ENCODE data around the gene FOSL2. TPM values are rescaled to one million over a fixed set of nuclear protein-coding genes. Genes with fewer than 3 reads are reported as not detected.

FOSL2 gene
- total RNA-seq, 1 donor from 2014 or later, result 6.2 TPM

DNA sequence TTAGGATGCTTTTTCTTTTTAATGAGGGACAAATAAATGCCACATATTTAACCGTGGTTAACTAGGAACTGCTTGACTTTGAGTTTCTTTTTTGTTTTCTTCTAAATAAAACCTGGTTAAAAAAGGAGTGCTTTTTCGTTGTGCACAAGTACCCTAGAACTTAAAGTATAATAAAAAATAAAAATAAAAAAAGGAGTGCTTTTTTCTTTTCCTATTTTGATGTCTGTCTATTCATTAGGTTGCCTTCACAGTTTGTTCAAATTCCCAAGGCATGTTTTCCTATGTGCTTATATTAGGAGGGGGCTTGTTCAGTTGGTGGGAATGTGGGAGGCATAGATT is 4.4 kb downstream of the FOSL2 start:
- no peak for DNase-seq

DNA sequence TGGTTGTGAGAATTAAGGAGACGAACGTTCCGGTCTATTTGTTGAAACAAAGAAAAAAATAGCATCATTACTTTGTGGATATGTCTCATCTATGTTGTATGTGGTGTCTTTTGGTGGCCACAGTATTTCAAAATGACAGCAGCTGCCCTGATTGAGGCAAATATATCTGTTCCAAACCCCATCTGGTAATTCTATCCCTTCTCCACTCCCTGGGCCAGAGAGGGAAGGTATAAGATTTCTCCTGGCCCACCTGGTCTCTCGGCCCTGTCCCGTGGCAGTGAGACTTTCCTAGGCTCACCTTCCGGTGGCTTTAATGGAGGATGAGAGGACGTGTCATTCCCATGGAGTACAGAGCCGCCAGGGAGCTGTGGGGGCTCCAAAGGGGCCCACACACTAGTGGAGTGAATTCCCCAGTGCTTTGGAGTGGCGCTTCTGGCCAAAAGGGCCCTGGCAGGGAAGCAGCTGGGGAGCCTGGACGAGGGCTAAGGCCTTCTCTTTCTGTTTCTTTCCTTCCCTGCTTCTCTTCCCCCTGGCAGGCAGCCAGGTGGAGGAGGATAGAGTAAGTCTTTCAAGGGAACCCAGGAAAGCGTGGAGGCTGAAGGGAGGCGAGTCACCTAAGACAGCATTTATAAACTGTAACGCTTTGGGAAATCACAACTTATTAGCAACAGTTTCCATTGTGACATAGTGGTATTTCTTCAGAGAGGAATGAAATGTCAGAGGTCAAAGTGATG is 5.6 kb downstream of the FOSL2 start:
- DNase-seq, result no peak

DNA sequence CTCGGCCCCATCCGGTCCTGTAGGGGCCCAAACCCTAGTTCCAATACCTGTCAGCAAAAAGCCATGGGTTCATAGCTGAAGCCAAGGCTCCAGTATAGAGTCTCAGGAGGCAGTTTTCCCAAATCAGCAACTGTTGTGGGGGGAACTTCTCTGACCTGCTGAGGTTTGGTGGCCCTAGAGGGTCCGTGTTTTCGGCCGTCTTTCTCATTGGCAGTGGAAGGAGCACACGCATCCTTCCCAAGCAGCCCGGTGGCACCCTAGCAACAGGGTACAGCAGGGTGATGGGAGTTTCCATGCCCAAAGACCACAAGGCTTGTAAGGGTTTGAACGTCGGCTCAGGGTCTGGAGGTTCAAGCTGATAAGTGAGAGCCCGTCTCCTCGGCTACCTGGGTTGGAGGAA is 6.6 kb downstream of the FOSL2 start:
- DNase-seq, result no peak

DNA sequence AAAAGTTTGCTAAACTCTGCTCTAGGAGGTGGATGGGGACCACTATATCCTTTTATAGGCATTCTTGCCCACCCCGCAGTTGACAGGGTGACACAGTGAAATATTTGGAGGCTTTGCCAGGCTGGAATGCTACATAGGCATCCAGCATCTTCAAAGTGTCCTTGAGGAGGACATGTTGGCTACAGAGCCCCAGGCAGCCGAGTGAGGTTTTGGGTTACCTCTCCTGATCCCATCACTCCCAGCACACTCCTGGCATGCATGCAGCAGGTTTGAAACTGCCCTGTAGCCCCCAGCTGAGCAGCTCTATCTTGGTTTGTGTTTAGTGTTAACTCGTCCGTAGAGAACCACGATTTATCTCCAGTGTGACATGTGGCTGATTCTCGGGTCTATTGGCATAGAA is 7.3 kb downstream of the FOSL2 start:
- DNase-seq, result no peak

DNA sequence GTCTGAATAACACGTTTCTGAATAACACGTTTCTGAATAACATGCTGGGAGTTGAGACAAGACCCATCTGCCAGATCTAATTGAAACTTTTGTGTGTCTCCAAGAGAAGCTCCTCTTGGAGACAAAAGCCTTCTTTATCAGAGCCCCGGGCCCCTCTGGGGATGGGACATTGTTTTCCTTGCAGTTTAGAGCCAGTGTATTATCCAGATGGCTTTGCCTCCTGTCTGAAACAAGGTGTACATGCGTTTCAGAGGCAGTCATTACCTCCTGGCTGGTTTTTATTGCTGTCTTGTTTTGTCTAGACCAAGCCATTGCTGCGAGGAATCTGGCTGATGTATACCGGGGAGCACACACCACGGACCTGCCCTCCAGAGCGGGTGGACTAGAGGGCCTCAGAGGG is 7.8 kb downstream of the FOSL2 start:
- DNase-seq, result no peak

DNA sequence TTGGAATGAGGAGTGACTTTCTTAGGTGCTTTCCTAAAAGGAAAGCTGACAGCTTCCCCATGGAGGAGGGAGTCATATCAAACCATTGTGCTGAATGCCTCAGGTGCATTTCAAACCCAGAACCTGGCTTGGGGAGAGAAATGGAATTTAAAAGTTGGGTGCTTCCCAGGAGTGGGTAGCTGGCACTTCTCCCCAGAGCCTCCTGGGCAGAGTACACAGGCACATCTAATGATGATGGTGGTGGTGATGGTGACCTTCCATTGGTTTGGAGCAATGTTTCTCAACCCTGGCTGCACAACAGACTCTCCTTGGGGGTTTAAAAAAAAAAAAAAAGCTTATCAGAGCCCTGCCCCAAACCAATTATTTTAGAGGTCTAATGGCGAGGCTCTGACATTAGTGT is 8.3 kb downstream of the FOSL2 start:
- no peak for DNase-seq

DNA sequence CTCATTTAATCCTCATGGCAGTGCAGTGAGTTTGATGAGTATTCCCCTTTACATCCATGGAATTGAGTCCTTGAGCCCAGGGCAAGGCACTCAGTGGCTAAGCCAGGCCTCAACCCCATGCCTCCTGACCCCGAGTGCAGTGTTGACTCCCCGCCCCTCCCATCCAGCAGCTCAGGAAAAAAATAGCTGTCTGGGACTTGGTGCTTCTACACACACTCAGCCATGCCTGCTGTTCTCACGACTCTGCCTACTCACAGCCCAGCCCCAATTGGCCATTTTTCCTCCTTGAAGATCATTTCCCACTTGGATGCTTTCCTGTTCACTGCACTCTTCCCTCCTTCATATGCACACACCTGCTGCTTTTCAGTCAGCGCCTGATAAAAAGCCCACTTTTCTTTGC is 8.8 kb downstream of the FOSL2 start:
- DNase-seq, result no peak

DNA sequence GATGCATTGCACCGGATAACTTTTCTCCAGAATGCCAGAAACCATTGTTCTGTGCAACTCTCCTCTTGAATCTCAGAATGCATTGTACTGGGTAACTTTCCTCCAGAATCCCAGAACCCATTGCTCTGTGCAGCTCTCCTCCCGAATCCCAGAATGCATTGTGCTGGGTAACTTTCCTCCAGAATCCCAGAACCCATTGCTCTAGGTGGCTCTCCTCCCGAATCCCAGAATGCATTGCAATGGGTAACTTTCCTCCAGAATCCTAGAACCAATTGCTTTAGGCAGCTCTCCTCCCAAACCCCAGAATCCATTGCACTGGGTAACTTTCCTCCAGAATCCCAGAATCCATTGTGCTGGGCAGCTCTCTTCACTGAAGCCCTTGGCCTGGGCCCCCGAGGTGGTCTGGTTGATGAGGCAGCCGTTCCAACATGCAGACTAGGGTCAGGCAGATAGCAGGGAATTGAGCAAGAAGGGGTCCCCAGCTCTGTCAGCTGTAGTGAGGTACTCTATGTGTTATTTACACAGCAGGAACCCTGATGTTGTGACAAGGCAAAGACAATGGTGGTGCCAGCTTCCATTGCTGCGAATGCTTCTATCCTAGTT is 9.4 kb downstream of the FOSL2 start:
- no peak for DNase-seq

DNA sequence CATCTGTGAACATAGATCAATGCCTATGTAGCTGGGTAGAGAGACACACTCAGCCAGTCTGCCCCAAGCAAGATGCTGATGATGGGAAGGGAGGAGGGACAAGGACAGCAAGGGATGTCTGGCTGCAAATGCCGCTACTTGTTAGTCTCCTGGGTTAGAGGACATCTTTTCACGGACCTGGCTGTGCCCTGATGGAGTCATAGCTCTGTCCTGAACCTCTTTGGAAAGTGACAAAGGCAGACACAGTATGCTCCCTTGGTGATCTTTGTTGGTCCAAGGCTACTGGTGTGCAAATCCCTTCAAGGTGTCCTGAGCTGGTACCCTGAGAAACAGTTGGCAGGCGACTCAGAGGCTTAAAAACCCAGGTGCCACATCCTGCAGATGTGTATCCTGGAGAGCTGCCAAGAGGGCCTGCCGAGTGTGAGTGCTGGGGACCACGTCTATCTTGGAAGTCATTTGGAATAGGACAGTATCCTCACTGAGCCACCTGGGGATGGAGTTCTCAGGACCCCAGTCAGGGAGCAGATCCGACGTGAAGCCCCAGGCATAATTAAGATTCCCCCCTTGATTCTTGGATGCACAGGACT is 10.8 kb downstream of the FOSL2 start:
- no peak for DNase-seq

DNA sequence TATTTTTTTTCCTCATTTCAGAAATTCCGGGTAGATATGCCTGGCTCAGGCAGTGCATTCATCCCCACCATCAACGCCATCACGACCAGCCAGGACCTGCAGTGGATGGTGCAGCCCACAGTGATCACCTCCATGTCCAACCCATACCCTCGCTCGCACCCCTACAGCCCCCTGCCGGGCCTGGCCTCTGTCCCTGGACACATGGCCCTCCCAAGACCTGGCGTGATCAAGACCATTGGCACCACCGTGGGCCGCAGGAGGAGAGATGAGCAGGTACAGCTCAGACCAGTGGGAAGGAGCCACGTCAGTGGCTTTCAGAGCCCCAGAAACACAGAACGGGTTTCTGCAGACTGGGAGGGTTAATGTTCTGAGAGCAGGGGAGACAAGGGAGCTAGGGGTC is 11.4 kb downstream of the FOSL2 start:
- DNase-seq, result no peak

DNA sequence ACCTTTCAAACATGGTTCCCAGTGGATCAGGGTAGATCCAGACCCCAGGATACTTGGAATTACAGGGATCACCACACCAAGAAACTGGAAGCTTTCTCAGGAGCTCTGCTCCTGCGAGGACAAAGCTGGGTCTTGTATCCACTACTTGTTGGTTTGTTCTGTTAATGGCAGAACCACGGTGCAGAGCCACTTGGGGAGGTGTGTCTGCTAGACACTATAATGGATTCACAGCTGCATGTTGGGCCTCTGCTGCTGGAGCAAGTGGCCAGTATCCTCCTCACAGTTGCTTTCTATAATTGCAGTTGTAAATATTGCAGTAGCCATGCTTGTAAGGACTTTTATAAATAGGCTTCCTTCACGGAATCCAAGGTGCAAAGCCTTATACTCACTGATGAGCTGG is 12.9 kb downstream of the FOSL2 start:
- no peak for DNase-seq

DNA sequence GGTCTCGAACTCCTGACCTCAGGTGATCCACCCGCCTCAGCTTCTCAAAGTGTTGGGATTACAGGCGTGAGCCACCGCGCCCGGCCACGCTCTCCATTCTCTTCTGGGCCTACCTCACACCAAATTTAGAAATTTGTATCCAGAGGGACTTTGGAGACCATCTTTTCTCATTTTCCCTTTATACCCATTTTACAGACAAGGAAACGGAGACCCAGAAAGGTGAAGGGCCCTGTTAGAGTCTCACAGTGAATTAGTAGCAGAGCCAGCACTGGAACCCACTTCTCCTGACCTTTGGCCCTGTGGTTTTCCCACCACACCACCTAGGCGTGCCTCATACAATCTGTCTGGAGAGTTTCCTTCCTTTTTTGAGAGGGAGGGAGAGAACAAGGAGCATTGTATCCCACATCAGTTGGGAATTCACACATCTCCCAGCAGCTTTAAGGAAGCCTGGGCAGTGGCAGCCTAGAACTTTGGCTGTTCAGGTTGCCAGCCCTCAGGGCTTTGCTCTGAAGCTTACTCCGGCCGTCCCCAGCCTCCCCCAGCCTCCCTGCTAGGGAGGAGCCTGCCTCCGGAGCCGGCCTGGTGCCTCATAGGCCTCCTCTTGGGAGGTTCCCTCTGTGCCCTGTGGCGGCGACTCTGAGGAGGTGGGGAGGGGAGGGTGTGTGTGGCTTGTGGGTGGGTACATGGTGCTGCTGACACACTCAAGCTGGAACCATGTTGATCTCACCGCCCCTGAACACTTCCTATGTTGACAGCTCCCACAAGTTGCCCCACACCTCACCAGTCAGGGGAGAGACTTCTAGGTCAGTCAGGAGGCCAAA is 13.8 kb downstream of the FOSL2 start:
- no peak for DNase-seq

DNA sequence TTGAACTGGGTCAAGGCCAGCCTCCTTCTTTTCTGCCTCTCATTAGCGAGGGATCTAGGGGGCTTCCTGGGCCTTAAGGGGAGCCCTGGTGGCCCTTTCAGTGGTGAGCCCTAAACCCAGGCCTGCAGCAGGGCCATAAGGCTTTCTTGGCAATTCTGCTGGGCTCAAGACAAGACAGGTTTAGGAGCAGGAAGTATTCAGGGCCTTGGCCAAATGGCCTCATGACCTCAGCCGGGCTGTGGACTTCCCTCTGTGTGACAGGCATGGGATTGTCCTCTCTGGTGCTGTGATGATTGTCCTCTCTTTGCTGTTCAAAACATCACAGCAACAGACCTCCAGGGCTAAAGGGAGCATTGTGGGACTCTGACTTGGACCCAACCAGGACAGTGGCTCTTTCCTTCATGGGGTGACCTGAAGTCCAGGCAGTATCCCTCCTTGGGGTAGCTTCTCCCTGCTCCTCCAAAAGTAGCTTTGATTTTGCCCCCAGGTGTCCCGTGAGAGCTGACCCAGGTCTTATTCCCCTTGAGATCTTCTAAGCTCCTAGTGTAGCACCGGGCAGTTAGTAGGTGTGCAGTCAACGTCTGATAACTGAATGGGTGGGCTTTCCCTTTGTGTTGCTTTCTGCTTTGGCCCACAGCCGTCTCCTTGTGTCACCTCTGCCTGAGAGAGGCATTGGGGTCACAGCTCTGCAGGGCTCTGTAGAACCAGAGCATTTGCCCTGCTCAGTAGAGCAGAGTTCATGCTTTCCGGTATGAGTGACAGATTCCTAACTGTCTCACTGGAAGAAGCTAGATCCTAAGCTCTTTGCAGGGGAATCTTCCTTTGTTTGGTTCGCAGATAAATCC is 14.7 kb downstream of the FOSL2 start:
- DNase-seq, result no peak

DNA sequence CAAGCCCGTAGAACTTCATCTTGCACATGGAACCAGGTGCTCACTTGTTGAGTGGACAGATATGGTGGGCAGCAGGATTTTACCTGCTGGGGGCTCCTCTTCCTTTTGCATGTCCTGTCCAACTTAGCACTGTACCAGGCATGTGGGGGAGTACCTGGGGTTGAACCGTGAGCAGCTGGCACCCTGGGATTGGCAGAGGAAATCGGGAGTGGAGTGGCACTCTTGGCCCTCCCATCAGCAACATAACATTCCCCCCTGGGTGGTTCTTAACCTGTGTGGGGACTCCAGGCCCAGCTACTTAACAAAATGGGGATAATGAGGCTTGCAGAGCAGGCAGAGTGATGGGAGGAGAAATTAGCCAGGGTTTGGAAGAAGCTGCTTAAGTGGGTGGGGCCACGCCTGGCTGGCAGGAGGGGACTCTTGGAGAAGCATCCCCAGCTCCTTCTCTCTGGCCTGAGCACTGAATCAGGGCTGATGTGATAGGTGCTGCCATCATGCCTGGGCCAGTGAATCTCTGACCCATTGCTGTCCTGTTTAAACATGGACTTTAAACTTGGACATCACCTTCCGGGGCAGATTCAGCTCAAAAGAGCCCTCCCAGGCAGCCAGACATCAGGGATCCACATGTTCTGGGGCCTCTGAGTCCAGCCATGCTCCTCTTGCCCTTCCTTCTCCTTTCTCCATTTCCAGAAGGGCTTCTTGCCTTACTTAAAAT is 15.5 kb downstream of the FOSL2 start:
- DNase-seq, result no peak

DNA sequence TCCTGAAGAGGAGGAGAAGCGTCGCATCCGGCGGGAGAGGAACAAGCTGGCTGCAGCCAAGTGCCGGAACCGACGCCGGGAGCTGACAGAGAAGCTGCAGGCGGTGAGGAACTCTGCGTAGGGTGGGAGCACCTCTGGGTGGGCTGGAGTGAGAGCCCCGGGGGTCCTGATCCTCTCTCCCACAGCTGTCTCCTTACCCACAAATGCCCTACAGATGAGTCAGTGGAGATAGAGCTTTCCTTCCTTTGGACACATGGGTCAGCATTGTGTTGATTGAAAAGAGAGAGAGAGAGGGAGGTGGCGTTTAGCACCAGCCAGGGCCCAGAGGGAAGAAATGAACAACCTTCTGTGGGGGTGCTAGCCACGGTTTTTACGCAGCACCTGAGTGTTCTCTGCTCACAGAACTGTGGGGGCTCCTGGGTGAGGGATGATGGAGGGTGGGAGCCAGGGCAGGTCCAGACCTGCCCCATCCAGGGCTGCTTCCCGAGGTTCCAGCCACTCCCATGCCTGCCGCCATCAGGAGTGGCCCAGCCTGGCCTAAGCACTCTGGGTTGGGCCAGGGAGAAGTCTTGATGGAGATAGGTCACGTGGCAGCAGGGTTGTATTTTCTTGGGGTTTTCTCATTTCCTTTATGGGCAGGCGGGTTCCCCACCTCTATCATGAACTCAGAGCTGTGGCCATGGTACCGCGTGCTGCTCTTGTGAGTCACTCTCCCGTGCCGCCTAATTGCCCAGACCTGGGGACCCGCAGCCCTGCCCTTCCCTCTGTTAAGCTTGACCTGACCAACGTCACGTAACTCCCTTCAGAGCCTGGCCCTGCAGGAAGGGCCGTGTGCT is 16.3 kb downstream of the FOSL2 start:
- no peak for DNase-seq

DNA sequence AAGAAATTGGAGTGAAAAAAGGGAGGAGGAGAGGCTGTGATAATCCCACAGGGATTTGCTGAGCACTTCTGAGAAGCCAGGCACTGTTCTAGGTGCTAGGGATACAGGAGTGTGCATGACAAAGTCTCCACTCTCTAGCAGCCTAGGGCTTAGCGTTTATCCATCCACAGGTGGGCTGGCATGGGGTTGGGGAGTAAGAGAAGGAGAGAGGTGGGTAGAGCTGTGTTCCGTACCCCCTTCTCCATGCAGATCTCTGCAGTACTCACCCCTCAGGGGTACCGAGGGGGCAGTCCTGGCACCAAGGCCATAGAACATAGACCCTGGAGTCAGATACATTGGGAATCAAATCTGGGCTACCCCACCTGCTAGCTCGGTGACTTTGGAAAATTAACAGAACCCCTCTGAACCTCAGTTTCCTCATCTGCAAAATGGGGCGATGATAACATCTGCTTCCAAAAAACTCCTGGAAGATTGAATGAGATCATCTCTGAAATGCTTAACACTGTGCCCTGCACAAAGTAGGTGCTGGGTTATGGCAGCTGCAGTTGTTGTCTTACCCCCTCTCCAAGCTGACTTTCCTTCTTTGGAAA is 18.6 kb downstream of the FOSL2 start:
- no peak for DNase-seq

DNA sequence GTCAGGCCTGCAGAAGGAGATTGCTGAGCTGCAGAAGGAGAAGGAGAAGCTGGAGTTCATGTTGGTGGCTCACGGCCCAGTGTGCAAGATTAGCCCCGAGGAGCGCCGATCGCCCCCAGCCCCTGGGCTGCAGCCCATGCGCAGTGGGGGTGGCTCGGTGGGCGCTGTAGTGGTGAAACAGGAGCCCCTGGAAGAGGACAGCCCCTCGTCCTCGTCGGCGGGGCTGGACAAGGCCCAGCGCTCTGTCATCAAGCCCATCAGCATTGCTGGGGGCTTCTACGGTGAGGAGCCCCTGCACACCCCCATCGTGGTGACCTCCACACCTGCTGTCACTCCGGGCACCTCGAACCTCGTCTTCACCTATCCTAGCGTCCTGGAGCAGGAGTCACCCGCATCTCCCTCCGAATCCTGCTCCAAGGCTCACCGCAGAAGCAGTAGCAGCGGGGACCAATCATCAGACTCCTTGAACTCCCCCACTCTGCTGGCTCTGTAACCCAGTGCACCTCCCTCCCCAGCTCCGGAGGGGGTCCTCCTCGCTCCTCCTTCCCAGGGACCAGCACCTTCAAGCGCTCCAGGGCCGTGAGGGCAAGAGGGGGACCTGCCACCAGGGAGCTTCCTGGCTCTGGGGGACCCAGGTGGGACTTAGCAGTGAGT is 19.4 kb downstream of the FOSL2 start:
- no peak for DNase-seq

DNA sequence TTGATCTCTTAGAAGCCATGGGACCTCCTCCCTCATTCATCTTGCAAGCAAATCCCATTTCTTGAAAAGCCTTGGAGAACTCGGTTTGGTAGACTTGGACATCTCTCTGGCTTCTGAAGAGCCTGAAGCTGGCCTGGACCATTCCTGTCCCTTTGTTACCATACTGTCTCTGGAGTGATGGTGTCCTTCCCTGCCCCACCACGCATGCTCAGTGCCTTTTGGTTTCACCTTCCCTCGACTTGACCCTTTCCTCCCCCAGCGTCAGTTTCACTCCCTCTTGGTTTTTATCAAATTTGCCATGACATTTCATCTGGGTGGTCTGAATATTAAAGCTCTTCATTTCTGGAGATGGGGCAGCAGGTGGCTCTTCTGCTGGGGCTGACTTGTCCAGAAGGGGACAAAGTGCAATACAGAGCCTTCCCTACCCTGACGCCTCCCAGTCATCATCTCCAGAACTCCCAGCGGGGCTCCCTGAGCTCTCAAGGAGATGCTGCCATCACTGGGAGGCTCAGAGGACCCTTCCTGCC is 20.0 kb downstream of the FOSL2 start:
- no peak for DNase-seq

DNA sequence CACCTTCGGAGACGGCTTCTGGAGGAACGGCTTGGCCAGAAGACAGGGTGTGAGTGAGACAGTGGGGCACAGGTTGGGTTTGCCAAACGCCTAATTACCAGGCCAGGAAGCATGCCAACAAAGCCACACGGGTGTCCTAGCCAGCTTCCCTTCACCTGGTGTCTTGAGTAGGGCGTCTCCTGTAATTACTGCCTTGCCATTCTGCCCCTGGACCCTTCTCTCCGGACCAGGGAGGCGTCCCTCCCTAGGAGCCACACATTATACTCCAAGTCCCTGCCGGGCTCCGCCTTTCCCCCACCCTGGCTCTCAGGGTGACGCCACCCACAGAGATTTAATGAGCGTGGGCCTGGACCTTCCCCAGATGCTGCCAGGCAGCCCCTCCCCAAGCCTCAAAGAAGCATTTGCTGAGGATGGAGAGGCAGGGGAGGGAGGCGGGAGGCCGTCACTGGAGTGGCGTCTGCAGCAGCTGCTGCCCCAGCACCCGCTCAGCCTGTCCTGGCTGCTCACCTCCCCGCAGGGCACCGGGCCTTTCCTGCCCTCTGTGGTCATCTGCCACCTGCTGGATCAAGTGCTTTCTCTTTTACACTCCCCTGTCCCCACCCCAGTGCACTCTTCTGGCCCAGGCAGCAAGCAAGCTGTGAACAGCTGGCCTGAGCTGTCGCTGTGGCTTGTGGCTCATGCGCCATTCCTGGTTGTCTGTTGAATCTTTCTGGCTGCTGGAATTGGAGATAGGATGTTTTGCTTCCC is 20.7 kb downstream of the FOSL2 start:
- no peak for DNase-seq
